ENCODE results near the gene FBN2.

- TF ChIP-seq CTCF (IDR thresholded peaks at IDR 0.05; ENCODE audit: borderline replicate concordance, extremely low read depth, low read length, poor library complexity, severe bottlenecking), result no peak
- TF ChIP-seq EZH2 (IDR thresholded peaks at IDR 0.05; ENCODE audit: borderline replicate concordance, low read depth, low read length, severe bottlenecking), result no peak
Observed at GRCh38 chr5:128409166-128409800, 128.8 kb downstream of the FBN2 start.

Data from DND-41 (cell line).